A673 (cell line): ENCODE data around the gene EPHB6. TPM values are rescaled to one million over a fixed set of nuclear protein-coding genes. Genes with fewer than 3 reads are reported as not detected.

Source experiments
- BruUV-seq: library from RNA; stranded (reverse); fragments of 400-500 nt; replicated peaks from 2 replicates; lab custom pipeline; 2021; lab: Mats Ljungman, UMichigan
- CTCF ChIA-PET: fragments of 300-600 bp; sonication (Branson Sonifier 250); formaldehyde crosslinking; loops from one replicate; lab custom pipeline; 2022; ENCODE audit warnings: antibody characterized with exemption; lab: Charles Lee
- POLR2A ChIA-PET: fragments of 300-600 bp; sonication (Branson Sonifier 250); formaldehyde crosslinking; loops from one replicate; lab custom pipeline; 2022; ENCODE audit warnings: antibody characterized with exemption; ENCODE audit not compliant: low non-redundant PET; lab: Charles Lee
- DNase-seq: peaks from one replicate; pipeline ENCODE4 v3.0.0-alpha.2; 2015; ENCODE audit warnings: low spot score
- H3K27ac ChIP-seq: fragments of 200-600 bp; sonication (generic); 2 replicates; pipeline ENCODE4 v1.5.1; 2016; ENCODE audit warnings: mixed run types, low read depth, mild to moderate bottlenecking, mixed read lengths, antibody characterized with exemption, low read length; ENCODE audit not compliant: poor library complexity, severe bottlenecking
- H3K27me3 ChIP-seq: fragments of 200-600 bp; sonication (generic); replicated peaks from 2 replicates; pipeline ENCODE4 v1.6.1; 2017; ENCODE audit warnings: mixed run types, low read depth, mild to moderate bottlenecking, mixed read lengths, antibody characterized with exemption, low read length; ENCODE audit not compliant: insufficient read depth, poor library complexity
- H3K36me3 ChIP-seq: fragments of 200-600 bp; sonication (generic); 2 replicates; pipeline ENCODE4 v1.6.1; 2016; ENCODE audit warnings: mixed run types, mild to moderate bottlenecking, mixed read lengths, antibody characterized with exemption, low read length; ENCODE audit not compliant: insufficient read depth, poor library complexity, severe bottlenecking
- H3K4me1 ChIP-seq: fragments of 200-600 bp; sonication (generic); 2 replicates; pipeline ENCODE4 v1.6.1; 2017; ENCODE audit warnings: mixed run types, mild to moderate bottlenecking, mixed read lengths, antibody characterized with exemption, low read length; ENCODE audit not compliant: insufficient read depth, poor library complexity, severe bottlenecking
- H3K4me3 ChIP-seq: fragments of 200-600 bp; sonication (generic); 2 replicates; pipeline ENCODE4 v1.5.1; 2016; ENCODE audit warnings: low read depth, mixed run types, mild to moderate bottlenecking, mixed read lengths, low read length; ENCODE audit not compliant: poor library complexity, severe bottlenecking
- H3K9me3 ChIP-seq: fragments of 200-600 bp; sonication (generic); 2 replicates; pipeline ENCODE4 v1.6.1; 2016; ENCODE audit warnings: mixed run types, low read depth, mild to moderate bottlenecking, mixed read lengths, antibody characterized with exemption, low read length; ENCODE audit not compliant: poor library complexity, severe bottlenecking
- CTCF ChIP-seq: fragments of 300-800, 200-600 bp; sonication (generic); conservative IDR thresholded peaks from 2 replicates; pipeline ENCODE4 v1.5.1; 2017; ENCODE audit warnings: low read depth, mild to moderate bottlenecking, antibody characterized with exemption, low read length, moderate library complexity, mixed read lengths
- EZH2 ChIP-seq: fragments of 200-600 bp; sonication (generic); IDR thresholded peaks from 2 replicates; pipeline ENCODE4 v1.6.1; 2017; ENCODE audit warnings: borderline replicate concordance, low read depth, mild to moderate bottlenecking, mixed read lengths, antibody characterized with exemption, low read length; ENCODE audit not compliant: poor library complexity, severe bottlenecking
- intact Hi-C: fragments of 100-400 bp; cut with micrococcal nuclease; formaldehyde crosslinking; loops from one replicate; pipeline ENCODE4 v1.10.0; 2022; ENCODE audit not compliant: unreplicated experiment
- total RNA-seq: library from RNA; stranded (reverse); gene quantifications from 2 replicates; pipeline ENCODE4 v1.2.3, GENCODE V29; 2021

Gene EPHB6
- total RNA-seq, 1 experiment from 2014 or later = 0.49 TPM

GRCh38 chr7:142814451-142814850 is 40.4 kb upstream of the EPHB6 start:
- no TSS peak for BruUV-seq
- H3K36me3 ChIP-seq = no peaks in the 10 kb centered on the region
- ChIA-PET CTCF (no interaction called here), POLR2A (no interaction called here)
- H3K9me3 ChIP-seq = no peaks in the 10 kb centered on the region
- DNase-seq = no peak
- TF ChIP-seq EZH2 = no peak
- no peak for TF ChIP-seq CTCF
- H3K4me3 ChIP-seq = no peak overlapping the region
- H3K27ac ChIP-seq = no peak overlapping the region
- peaks cover 48% of the 10 kb centered on the region for H3K27me3 ChIP-seq
- intact Hi-C loops = no loop called here
- H3K4me1 ChIP-seq = no peaks in the 10 kb centered on the region

DNA sequence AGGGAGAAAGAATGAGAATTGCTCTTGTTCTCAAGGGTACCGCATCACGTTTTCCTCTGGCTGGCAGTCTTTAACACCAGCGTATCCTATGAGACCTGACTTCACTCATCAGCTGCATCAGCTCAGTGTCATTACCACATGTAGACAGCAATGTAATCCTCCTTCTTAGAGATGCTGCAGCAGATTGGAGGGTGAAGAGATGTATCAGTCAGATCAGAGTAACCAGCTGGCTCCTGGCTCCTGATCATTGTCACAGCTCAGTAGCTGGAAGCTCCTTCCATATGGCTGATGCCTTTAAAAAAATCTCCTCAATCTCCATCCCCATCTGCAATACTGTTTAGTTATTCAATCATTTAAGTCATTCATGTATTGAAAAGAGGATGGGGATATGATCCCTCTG is 39.7 kb upstream of the EPHB6 start:
- no peak for TF ChIP-seq CTCF
- TF ChIP-seq EZH2 = no peak
- BruUV-seq = no TSS peak
- DNase-seq = no peak
- Histone ChIP-seq H3K4me1 (no peaks in the 10 kb centered on the region), H3K4me3 (no peak overlapping the region), H3K9me3 (no peaks in the 10 kb centered on the region), H3K36me3 (no peaks in the 10 kb centered on the region), H3K27me3 (peaks cover 47% of the 10 kb centered on the region), H3K27ac (no peak overlapping the region)
- intact Hi-C loops = no loop called here
- ChIA-PET CTCF (no interaction called here), POLR2A (no interaction called here)

DNA sequence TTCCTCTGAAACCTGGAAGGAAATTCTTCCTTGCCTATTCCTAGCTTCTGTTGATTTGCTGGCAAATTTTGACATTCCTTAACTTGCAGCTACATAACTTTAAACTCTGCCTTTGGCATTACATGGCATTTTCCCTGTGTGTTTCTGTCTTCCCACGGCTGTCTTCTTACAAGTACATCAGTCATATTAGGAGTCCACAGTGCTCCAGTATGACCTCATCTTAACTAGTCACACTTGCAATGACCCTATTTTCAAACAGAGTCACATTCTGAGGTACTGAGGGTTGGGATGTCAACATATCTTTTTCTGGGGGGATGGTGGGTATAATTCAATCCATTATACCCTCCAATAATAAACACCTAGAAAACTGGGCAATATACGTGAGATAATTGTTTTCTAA is 37.4 kb upstream of the EPHB6 start:
- H3K4me1 ChIP-seq = no peaks in the 10 kb centered on the region
- BruUV-seq = no TSS peak
- CTCF ChIA-PET = no interaction called here
- intact Hi-C loops = no loop called here
- no peak for TF ChIP-seq CTCF
- no peak for TF ChIP-seq EZH2
- no peak for DNase-seq
- POLR2A ChIA-PET = no interaction called here
- H3K36me3 ChIP-seq = no peaks in the 10 kb centered on the region
- no peak overlapping the region for H3K4me3 ChIP-seq
- H3K27me3 ChIP-seq = peaks cover 59% of the 10 kb centered on the region
- H3K27ac ChIP-seq = no peak overlapping the region
- no peaks in the 10 kb centered on the region for H3K9me3 ChIP-seq
